Neural cell (in vitro differentiated cells): ENCODE measurements around the gene LURAP1L. TPM values are rescaled to one million over a fixed set of nuclear protein-coding genes. Genes with fewer than 3 reads are reported as not detected.

Experiments used
- H2AFZ ChIP-seq: fragments of 200-600, 300-800 bp; sonication (generic), shearing (Covaris generic); 2 replicates; pipeline ENCODE4 v1.6.0; 2014; ENCODE audit warnings: low read depth, mild to moderate bottlenecking, antibody characterized with exemption, low read length, moderate library complexity
- H3F3A ChIP-seq: fragments of 200-600 bp; shearing (Covaris generic); 2 replicates; pipeline ENCODE4 v1.6.1; 2016; ENCODE audit warnings: mild to moderate bottlenecking, moderate library complexity, mixed read lengths, antibody characterized with exemption, low read length; ENCODE audit not compliant: insufficient read depth, poor library complexity, severe bottlenecking
- H3K27ac ChIP-seq: fragments of 200-600, 300-800 bp; sonication (generic), shearing (Covaris generic); 2 replicates; pipeline ENCODE4 v1.5.1; 2014; ENCODE audit warnings: mild to moderate bottlenecking, low read length, moderate library complexity
- H3K27me3 ChIP-seq: fragments of 300-800, 200-600 bp; sonication (generic), shearing (Covaris generic); 2 replicates; pipeline ENCODE4 v1.6.0; 2014; ENCODE audit warnings: mild to moderate bottlenecking, low read depth, low read length, moderate library complexity; ENCODE audit not compliant: insufficient read depth
- H3K36me3 ChIP-seq: fragments of 300-800, 200-600 bp; sonication (generic), shearing (Covaris generic); 2 replicates; pipeline ENCODE4 v1.5.1; 2014; ENCODE audit warnings: mild to moderate bottlenecking, antibody characterized with exemption, low read length, moderate library complexity; ENCODE audit not compliant: insufficient read depth
- H3K4me2 ChIP-seq: fragments of 300-800, 200-600 bp; sonication (generic), shearing (Covaris generic); 2 replicates; pipeline ENCODE4 v1.6.0; 2014; ENCODE audit warnings: mild to moderate bottlenecking, low read length
- H3K4me3 ChIP-seq: fragments of 300-800, 200-600 bp; sonication (generic), shearing (Covaris generic); 2 replicates; pipeline ENCODE4 v1.5.1; 2014; ENCODE audit warnings: mild to moderate bottlenecking, low read length, moderate library complexity
- H3K79me2 ChIP-seq: fragments of 200-600 bp; shearing (Covaris generic); replicated peaks from 2 replicates; pipeline ENCODE4 v1.6.0; 2014; ENCODE audit warnings: mild to moderate bottlenecking, low read length, moderate library complexity; ENCODE audit not compliant: insufficient read depth
- H3K9ac ChIP-seq: fragments of 300-800, 200-600 bp; sonication (generic), shearing (Covaris generic); 2 replicates; pipeline ENCODE4 v1.6.1; 2016; ENCODE audit warnings: mild to moderate bottlenecking, low read length, mixed read lengths
- H3K9me2 ChIP-seq: fragments of 200-600 bp; shearing (Covaris generic); 2 replicates; pipeline ENCODE4 v1.6.1; 2016; ENCODE audit warnings: mild to moderate bottlenecking, low read length, mixed read lengths; ENCODE audit not compliant: insufficient read depth
- H3K9me3 ChIP-seq: fragments of 200-600, 300-800 bp; sonication (generic), shearing (Covaris generic); 2 replicates; pipeline ENCODE4 v1.6.1; 2016; ENCODE audit warnings: mild to moderate bottlenecking, mixed run types, low read length, moderate library complexity, mixed read lengths
- H4K20me1 ChIP-seq: fragments of 200-600 bp; shearing (Covaris generic); 2 replicates; pipeline ENCODE4 v1.6.1; 2016; ENCODE audit warnings: mild to moderate bottlenecking, mixed run types; ENCODE audit not compliant: insufficient read depth
- CTCF ChIP-seq: fragments of 450-650 bp; IDR thresholded peaks from 2 replicates; pipeline ENCODE4 v1.5.1; 2014; ENCODE audit warnings: antibody characterized with exemption, mild to moderate bottlenecking, moderate library complexity; ENCODE audit not compliant: poor library complexity, severe bottlenecking
- EP300 ChIP-seq: fragments of 450-650 bp; conservative IDR thresholded peaks from 2 replicates; pipeline ENCODE4 v1.6.1; 2014; ENCODE audit warnings: antibody characterized with exemption, mild to moderate bottlenecking, moderate library complexity; ENCODE audit not compliant: poor library complexity, severe bottlenecking
- EZH2 ChIP-seq: fragments of 200-600, 300-800 bp; shearing (Covaris generic), sonication (generic); IDR thresholded peaks from 2 replicates; pipeline ENCODE4 v1.6.1; 2014; ENCODE audit warnings: antibody characterized with exemption, low read length, borderline replicate concordance, mild to moderate bottlenecking; ENCODE audit not compliant: insufficient read depth, poor library complexity, severe bottlenecking
- MXI1 ChIP-seq: fragments of 450-650 bp; conservative IDR thresholded peaks from 2 replicates; pipeline ENCODE4 v1.6.1; 2014; ENCODE audit warnings: antibody characterized with exemption, mild to moderate bottlenecking; ENCODE audit not compliant: poor library complexity, severe bottlenecking
- POLR2AphosphoS5 ChIP-seq: IDR thresholded peaks from 2 replicates; pipeline ENCODE4 v1.6.1; 2012
- RAD21 ChIP-seq: fragments of 450-650 bp; conservative IDR thresholded peaks from 2 replicates; pipeline ENCODE4 v1.6.1; 2014; ENCODE audit warnings: antibody characterized with exemption, mild to moderate bottlenecking, moderate library complexity
- REST ChIP-seq: IDR thresholded peaks from 2 replicates; pipeline ENCODE4 v1.6.1; 2012; ENCODE audit warnings: borderline replicate concordance
- SMC3 ChIP-seq: fragments of 450-650 bp; conservative IDR thresholded peaks from 2 replicates; pipeline ENCODE4 v1.6.1; 2014; ENCODE audit warnings: antibody characterized with exemption, mild to moderate bottlenecking, moderate library complexity; ENCODE audit not compliant: poor library complexity
- TAF1 ChIP-seq: IDR thresholded peaks from 2 replicates; pipeline ENCODE4 v1.6.1; 2012; ENCODE audit warnings: low read depth
- polyA minus RNA-seq: library from RNA; depleted of rRNA, polyadenylated mRNA; stranded (reverse); fragments of >200 nt; gene quantifications from 2 replicates; pipeline ENCODE4 v1.2.3, GENCODE V29; 2014
- polyA plus RNA-seq: library from polyadenylated mRNA; depleted of rRNA; stranded (reverse); fragments of >200 nt; gene quantifications from 2 replicates; pipeline ENCODE4 v1.2.3, GENCODE V29; 2014

The LURAP1L gene
- polyA plus RNA-seq (0.59 TPM in 1 of 2 replicates, not detected in the other), polyA minus RNA-seq (0.49 and 0.58 TPM in 2 replicates)

GRCh38 chr9:12774861-12775678, at the start of gene LURAP1L:
TSS of gene LURAP1L (plus strand) at chr9:12775020. CDS start at chr9:12775716, 696 bp downstream.
- Histone ChIP-seq H3K36me3 (no peaks in the 10 kb centered on the region), H3K79me2 (no peaks in the 10 kb centered on the region), H2AFZ (peak within 1 kb of the TSS; percentile 48), H3K4me3 (peak within 1 kb of the TSS; percentile 94), H3K4me2 (peak within 1 kb of the TSS; percentile 85), H3K27ac (peak within 1 kb of the TSS; percentile 33), H3K9me3 (no peaks in the 10 kb centered on the region), H3F3A (no peaks in the 10 kb centered on the region), H3K27me3 (no peaks in the 10 kb centered on the region), H4K20me1 (no peaks in the 10 kb centered on the region), H3K9ac (peak within 1 kb of the TSS; percentile 67), H3K9me2 (no peaks in the 10 kb centered on the region)
- TF ChIP-seq CTCF (no peak), POLR2AphosphoS5 (peak; percentile 3), SMC3 (no peak)

- Histone ChIP-seq H3K27ac (no peak overlapping the region), H3F3A (no peaks in the 10 kb centered on the region), H3K9me2 (no peaks in the 10 kb centered on the region), H3K9me3 (no peaks in the 10 kb centered on the region), H4K20me1 (no peaks in the 10 kb centered on the region), H3K9ac (no peak overlapping the region), H3K27me3 (no peaks in the 10 kb centered on the region), H2AFZ (no peak overlapping the region), H3K4me3 (no peak overlapping the region), H3K4me2 (no peak overlapping the region), H3K36me3 (no peaks in the 10 kb centered on the region), H3K79me2 (no peaks in the 10 kb centered on the region)
- no peak for TF ChIP-seq SMC3
Measured at GRCh38 chr9:12726795-12727194, 48.0 kb upstream of the LURAP1L start.

- Histone ChIP-seq H3F3A (no peaks in the 10 kb centered on the region), H3K4me2 (no peak overlapping the region), H3K4me3 (no peak overlapping the region), H3K27ac (no peak overlapping the region), H3K9me3 (no peaks in the 10 kb centered on the region), H4K20me1 (no peaks in the 10 kb centered on the region), H3K9me2 (no peaks in the 10 kb centered on the region), H3K79me2 (no peaks in the 10 kb centered on the region), H3K27me3 (no peaks in the 10 kb centered on the region), H3K9ac (no peak overlapping the region), H2AFZ (no peak overlapping the region), H3K36me3 (no peaks in the 10 kb centered on the region)
- TF ChIP-seq EP300 (no peak), RAD21 (no peak), POLR2AphosphoS5 (no peak), MXI1 (no peak), SMC3 (no peak), REST (no peak), EZH2 (no peak), CTCF (no peak), TAF1 (no peak)
Measured at GRCh38 chr9:12730198-12730597, 44.6 kb upstream of the LURAP1L start.
